Stimulated activated CD8-positive, alpha-beta memory T cell treated with anti-CD3 and anti-CD28 coated beads, Interleukin-7, amount 100 ng/mL, for 4 hours (primary cell): ENCODE measurements around the gene KCNJ15.
A peak's percentile ranks its signal among the peaks of the same experiment; 100 is the strongest.
"Not testable (repeated sequence)": the region's sequence is repeated elsewhere in the genome, so short reads cannot be mapped to it uniquely, and the experiment has no call there.

Experiments
- DNase-seq, 2 donors: peaks; one replicate each; pipeline ENCODE4 v3.0.0-alpha.2; 2020; ENCODE audit warnings: low read depth in 2 of 2

The KCNJ15 gene

DNA sequence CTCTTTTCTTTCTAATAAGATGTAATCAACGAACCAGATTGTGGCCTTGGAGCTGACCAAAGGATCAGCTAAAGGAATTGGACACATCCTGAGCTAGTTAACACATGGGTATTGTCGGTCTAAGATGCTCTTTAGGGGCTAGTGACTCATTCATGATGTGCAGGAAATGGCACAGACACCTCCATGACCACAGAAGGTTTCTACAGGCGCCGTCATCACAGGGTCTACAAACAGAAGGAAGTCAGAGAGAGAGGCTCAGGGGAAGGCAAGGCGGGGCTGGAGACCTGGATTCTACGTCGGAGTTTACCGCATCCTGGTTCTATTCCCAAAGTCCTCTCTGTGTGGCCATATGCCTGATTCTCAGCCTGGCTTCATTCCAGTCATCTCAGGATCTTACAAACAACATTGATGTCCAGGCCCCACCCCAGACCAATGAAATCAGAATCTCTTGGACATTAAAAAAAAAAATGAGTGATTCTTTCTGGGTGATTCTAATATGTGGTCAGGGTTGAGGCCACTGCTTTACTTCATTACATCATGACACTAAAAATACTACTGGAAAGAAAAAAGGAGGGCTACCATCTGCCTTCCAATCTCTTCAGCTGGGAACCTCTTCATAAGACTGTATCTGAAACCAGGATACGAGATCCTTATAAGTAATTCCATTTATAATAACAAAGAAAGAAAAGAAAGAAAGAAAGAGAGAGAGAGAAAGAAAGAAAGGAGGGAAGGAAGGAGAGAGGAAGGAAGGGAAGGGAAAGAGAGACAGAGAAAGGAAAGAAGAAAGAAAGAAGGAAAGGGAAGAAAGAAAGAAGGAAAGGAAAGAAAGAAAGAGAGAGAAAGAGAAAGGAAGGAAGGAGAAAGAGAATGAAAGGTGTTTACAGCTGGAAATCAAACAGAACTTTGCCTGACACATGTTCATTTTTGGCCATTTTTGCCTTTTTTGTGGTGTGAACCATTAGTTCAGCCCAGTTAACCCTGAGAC, 11.6 kb upstream of the KCNJ15 start:
- DNase-seq: peak; percentile 46 to 51

- no peak for DNase-seq
Measured at GRCh38 chr21:38246511-38246910, 10.3 kb upstream of the KCNJ15 start.

- DNase-seq: not testable (repeated sequence)
Measured at GRCh38 chr21:38247054-38247453, 9.7 kb upstream of the KCNJ15 start.

- no peak for DNase-seq
Measured at GRCh38 chr21:38247738-38248510, 8.9 kb upstream of the KCNJ15 start.

DNA sequence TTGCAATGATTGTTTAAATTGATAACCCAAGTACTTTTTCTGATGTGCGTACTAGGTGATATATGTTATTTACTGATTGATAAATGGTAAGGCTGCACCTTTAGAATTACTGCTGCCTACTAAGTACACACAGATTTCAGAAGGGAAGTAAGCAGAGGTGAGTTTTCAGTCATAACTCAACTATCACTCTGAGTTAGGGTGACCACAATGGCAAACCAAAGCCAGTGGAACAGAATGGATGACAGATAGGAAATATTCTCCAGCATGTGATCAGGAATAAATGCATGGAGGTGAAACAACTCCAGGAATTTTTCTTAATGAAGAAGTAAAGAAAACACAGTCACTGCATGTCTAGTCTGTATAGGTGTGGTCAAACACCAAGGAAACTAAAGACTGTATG, 7.5 kb upstream of the KCNJ15 start:
- no peak for DNase-seq

DNA sequence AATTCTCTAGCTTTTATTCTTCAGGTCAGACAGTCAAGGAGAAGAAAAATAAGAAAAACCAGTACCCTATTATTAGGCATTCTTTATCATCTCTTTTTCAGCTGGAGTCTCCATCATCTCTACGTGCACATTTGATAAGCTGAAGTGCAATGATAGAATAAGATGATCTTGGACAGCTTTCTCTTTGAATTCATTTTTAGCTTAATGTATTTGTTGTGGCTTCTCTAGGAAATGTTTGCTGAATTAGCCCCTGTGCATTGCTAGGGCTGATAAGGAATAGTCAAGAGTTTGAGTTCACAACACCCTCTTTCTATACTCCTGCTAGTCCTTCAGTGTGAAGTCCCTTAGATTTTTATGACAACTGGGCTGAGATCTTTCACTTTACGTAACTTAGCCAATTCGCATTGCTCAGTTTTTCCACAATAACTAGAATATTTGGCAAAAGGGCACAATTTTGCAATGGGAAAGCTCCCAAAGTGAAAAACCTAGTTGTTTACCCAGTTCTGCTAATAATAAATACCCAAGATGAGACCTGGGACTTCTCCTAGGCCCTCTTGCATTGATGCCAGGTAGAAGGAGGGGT, 7.0 kb upstream of the KCNJ15 start:
- no peak for DNase-seq

GRCh38 chr21:38250991-38251418, 5.8 kb upstream of the KCNJ15 start:
- no peak for DNase-seq

DNA sequence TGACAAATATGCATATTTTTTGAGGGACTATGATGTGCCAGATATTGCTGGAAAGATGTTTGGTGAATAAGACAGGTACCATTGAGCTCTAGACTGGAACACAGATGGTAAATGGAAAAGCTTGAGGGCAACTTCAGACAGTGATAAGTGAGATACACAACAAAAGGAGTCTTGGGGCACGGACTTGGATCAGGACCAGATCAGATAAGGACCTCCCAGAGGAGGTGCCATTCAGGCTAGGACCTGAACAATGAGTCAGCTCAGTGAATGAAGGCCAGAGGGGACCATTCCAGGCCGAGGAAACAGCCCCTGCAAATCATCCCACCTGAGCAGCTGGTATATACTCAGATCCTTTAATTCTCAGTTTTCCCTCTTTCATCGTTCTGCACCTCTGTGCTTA, 1.8 kb upstream of the KCNJ15 start:
- no peak for DNase-seq

GRCh38 chr21:38255571-38256117, 1.1 kb upstream of the KCNJ15 start:
- no peak for DNase-seq

GRCh38 chr21:38257667-38258066, 876 bp downstream of the KCNJ15 start:
- DNase-seq: no peak

DNA sequence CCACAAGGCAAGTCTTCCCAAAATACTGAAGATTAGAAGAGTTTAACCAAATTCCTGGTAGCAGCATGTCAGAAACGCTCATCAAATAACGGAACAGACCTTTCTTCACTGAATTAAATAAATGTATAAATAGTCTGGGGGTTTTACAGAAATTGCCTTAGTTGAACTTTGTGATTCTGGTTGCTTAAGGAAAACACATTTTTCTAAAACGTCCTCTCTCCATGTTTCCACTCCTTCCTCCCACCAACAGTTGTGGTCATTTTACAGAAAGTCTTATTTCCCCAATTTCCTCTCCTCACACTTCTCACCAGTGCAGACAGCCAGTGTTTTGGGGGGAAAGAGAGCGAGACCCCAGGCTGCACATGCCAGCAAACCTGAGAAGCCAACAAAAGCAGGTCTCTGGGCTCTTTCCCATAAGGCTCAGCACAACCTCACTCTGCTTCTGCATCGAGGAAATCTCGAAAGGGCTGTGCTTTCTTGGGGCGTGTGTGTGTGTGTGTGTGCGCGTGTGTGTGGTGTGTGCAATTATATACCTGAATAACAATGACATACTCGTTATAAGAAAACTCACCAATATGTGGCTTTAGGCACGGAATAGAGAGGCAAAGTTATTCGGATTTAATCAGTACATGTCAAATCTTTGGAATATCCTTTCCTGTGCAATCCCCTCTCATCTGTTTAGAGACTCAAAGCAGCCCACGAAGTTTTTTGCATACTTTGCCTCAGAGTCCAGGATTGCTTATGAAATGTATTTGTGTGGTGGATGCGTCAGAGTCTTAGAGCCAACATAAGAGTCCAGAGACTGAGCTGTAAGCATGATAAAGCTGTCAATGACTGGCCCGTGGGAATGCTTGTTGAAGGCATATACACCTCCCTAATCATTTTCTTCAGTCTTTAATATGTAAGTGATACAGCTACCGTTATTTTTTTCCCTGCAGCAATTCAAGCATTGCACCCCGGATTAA, 2.0 kb downstream of the KCNJ15 start:
- no peak for DNase-seq

DNA sequence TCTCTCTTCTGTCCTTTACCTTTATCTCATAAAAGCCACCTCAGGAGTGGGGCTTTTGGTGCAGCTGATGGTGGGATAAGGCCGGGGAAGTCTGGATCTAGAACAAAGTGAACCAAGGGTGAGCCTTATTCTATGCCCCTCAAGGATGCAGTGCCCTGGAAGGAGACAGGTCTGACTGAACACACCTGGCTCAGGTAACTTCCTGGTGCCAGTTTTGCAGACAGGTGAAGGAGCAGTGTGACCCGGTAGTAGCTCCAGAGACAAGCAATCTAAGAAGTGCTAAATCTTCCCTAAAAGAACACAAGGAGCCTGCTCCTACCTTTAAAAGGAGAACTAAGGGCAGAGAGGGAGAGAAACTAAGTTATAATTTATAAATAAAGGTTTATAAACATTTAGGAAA, 2.9 kb downstream of the KCNJ15 start:
- no peak for DNase-seq

- DNase-seq: no peak
Measured at GRCh38 chr21:38260426-38260825, 3.6 kb downstream of the KCNJ15 start.

- no peak for DNase-seq
Measured at GRCh38 chr21:38261851-38262250, 5.1 kb downstream of the KCNJ15 start.

- DNase-seq: no peak
Measured at GRCh38 chr21:38263493-38263892, 6.7 kb downstream of the KCNJ15 start.

DNA sequence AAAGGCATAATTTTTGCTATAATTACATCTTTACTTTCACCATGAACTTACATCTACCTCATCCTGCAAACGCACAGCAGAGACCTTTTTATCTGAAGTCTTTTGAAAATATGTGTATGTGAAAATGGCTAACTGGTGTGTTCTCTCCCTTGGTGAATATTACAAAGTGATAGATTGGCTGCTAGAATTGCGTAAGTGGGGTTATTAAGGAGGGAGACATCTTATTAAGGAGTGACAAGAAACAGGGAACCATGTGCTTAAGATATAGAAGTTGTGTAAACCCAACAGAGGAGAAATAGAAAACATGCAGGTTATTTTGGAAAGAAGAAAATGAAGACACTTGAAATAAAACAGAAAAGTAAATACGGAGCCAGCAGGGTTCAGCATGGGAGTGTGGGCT, 7.8 kb downstream of the KCNJ15 start:
- no peak for DNase-seq

DNA sequence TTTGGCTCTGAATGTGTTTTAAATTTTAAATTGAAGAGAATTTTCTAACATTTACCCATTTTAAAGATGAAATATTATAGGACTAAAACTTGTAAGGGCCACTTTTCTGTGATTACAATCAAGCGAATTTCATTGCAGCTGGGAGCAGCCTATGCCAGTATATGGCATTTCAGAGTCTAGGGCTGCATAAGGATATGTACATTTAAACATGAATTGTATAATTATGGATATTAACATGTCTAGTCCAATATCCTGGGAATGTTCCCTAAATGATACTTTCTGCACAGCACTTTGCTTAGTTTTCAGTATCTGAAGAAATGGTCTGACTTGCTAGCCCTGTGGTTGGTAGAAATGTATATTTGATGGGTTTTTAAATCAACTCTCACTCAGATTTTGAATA, 8.4 kb downstream of the KCNJ15 start:
- DNase-seq: no peak

- no peak for DNase-seq
Measured at GRCh38 chr21:38266732-38267131, 9.9 kb downstream of the KCNJ15 start.

- DNase-seq: no peak
Measured at GRCh38 chr21:38267136-38267755, 10.5 kb downstream of the KCNJ15 start.
